Neural cell (in vitro differentiated cells): ENCODE results near the gene DCTN1.

Source experiments
- EP300 ChIP-seq: fragments of 450-650 bp; conservative IDR thresholded peaks from 2 replicates; pipeline ENCODE4 v1.6.1; 2014; ENCODE audit warnings: antibody characterized with exemption, mild to moderate bottlenecking, moderate library complexity; ENCODE audit not compliant: poor library complexity, severe bottlenecking
- EZH2 ChIP-seq: fragments of 200-600, 300-800 bp; shearing (Covaris generic), sonication (generic); IDR thresholded peaks from 2 replicates; pipeline ENCODE4 v1.6.1; 2014; ENCODE audit warnings: antibody characterized with exemption, low read length, borderline replicate concordance, mild to moderate bottlenecking; ENCODE audit not compliant: insufficient read depth, poor library complexity, severe bottlenecking
- TF ChIP-seq, protein P1 (sequence below): fragments of 450-650 bp; IDR thresholded peaks from 2 replicates; pipeline ENCODE4 v1.5.1; 2014; ENCODE audit warnings: antibody characterized with exemption, mild to moderate bottlenecking, moderate library complexity; ENCODE audit not compliant: poor library complexity, severe bottlenecking

- TF ChIP-seq EP300 (no peak), EZH2 (no peak)
- TF ChIP-seq, protein P1, sequence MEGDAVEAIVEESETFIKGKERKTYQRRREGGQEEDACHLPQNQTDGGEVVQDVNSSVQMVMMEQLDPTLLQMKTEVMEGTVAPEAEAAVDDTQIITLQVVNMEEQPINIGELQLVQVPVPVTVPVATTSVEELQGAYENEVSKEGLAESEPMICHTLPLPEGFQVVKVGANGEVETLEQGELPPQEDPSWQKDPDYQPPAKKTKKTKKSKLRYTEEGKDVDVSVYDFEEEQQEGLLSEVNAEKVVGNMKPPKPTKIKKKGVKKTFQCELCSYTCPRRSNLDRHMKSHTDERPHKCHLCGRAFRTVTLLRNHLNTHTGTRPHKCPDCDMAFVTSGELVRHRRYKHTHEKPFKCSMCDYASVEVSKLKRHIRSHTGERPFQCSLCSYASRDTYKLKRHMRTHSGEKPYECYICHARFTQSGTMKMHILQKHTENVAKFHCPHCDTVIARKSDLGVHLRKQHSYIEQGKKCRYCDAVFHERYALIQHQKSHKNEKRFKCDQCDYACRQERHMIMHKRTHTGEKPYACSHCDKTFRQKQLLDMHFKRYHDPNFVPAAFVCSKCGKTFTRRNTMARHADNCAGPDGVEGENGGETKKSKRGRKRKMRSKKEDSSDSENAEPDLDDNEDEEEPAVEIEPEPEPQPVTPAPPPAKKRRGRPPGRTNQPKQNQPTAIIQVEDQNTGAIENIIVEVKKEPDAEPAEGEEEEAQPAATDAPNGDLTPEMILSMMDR, result no peak
Observed at GRCh38 chr2:74387346-74387745, 7.2 kb upstream of the DCTN1 start.
